GM18499 (cell line): ENCODE data around the gene SLC6A17.

Experiments
- ATAC-seq: cut with Tn5 transposase; IDR thresholded peaks from one replicate; pipeline ENCODE4 v1.9.1; 2021; ENCODE audit warnings: moderate number of reproducible peaks; ENCODE audit not compliant: insufficient read depth, unreplicated experiment

The SLC6A17 gene

GRCh38 chr1:110170766-110171733 lies 20.8 kb downstream of the SLC6A17 start:
- no peak for ATAC-seq

DNA sequence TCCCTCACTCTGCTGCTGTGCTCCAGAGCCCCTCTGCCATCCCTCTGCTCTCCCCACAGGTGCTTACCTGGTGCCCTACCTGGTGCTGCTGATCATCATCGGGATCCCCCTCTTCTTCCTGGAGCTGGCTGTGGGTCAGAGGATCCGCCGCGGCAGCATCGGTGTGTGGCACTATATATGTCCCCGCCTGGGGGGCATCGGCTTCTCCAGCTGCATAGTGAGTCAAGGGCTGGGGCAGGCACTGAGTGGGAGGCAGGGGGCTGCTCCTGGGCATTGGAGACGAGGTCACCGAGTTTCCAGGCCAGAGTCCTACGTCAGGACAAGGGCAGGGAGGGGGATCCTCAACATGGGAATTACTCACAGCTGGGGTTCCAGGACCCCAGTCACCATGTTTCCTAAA lies 21.7 kb downstream of the SLC6A17 start:
- ATAC-seq = no peak

DNA sequence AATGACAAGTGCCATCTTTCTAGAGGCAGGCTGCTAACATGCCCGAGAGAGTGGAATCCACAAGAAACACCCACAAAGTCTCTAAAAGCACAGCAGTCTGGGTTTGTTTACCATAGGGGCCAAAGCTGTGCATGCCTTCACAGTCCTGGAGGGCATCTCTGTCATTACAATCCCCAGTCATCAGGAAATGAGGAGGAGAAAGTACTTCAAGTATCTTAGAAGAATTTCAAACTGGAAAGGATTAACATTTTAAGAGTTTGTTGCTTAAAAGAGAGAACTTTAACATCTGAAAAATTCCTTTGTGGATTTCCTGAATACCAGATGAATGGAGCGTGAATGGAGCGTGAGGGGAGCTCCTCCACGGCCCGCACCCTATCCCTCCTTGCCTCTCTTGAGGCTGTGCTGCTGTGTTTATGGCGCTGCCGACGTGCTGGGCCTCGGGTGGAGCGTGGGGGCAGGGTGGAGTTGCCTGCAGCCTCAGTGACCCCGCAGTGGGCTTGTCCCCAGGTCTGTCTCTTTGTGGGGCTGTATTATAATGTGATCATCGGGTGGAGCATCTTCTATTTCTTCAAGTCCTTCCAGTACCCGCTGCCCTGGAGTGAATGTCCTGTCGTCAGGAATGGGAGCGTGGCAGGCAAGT lies 23.3 kb downstream of the SLC6A17 start:
- no peak for ATAC-seq

- no peak for ATAC-seq
Observed at GRCh38 chr1:110174961-110175360, 24.7 kb downstream of the SLC6A17 start.

DNA sequence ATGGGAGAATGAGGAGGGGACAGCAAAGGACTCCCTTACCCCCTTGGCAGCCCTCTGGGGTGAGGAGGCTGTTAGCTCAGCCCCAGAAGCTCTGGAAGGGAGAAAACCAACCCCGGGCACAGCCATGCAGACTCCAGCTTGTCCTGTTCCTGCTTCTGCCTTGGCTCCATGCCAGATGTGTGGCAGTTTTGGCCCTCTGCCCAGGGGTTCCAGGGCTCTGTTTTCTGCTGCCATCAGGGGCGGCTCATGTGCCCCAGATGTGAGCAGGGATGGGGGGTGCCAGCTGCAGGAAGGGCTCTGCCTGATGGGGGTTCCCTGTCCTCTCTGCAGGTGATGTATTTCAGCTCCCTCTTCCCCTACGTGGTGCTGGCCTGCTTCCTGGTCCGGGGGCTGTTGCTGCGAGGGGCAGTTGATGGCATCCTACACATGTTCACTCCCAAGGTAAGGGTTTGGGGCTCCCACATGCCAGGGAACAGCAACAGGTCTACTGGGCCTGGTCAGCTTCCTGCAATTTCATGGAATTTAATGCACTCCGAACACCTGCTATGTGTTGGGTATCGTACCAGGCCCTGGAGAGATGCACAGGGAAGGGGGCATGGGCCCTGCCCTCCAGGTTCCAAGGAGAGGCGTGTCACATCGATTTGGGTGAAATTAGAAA lies 26.1 kb downstream of the SLC6A17 start:
- no peak for ATAC-seq

GRCh38 chr1:110177775-110178174 lies 27.5 kb downstream of the SLC6A17 start:
- no peak for ATAC-seq

- ATAC-seq = no peak
Observed at GRCh38 chr1:110183642-110184167, 33.4 kb downstream of the SLC6A17 start.

DNA sequence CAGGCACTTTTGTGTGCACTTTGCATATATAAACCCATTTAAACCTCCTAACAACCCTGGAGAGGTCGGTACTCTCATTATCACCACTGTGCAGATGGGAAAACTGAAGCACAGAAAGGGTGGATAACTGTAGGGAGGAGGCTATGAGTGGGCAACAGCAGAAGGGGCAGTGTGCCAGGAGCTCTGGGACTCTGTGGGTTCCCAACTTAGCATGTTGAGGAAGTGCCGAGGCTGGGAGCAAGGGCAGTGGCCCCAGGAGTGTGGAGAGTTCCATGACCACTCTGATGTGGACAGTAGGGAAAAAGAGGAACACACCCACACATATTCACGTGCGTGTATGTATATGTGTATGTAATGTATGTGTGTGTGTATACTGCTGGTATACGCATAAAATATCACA lies 34.2 kb downstream of the SLC6A17 start:
- ATAC-seq = no peak

DNA sequence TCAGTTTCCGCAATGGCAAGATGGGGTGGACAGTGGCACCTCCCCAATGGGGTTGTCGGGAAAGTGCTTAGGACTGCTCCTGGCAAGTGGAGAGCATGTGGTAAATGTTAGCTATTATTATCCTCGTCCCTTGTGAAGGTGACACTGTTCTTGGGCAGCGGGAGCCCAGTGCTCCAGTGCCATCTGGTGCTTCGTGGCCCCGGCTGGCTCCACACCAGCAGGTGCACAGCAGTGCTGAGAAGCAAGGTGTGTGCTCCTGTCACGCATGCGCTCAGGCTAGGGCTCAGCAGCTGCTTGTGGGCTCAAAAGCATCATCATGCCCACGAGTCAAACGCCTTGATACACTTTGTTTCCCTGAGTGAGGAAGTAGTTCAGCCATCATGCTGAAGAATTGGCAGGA lies 34.9 kb downstream of the SLC6A17 start:
- ATAC-seq = no peak

DNA sequence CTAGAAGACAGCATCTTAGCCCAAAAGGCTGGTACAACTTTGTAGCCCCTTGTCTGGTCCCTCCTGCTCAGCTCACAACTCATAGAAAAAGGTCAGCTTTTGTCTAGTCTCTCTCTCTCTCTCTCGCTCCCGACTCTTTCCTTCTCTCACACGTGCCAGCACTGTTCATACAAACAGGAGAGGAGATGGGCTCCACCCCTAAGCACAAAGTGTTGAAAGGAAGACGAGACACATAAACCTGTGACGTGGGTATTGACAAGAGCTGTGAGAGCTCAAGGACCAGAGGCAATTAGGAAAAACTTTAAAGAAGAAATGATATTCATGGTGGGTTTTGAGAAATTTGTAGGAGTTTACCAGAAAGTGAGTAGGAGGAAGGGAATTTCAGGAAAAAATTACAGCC lies 36.3 kb downstream of the SLC6A17 start:
- ATAC-seq = no peak

- ATAC-seq = no peak
Observed at GRCh38 chr1:110187139-110187890, 37.0 kb downstream of the SLC6A17 start.

DNA sequence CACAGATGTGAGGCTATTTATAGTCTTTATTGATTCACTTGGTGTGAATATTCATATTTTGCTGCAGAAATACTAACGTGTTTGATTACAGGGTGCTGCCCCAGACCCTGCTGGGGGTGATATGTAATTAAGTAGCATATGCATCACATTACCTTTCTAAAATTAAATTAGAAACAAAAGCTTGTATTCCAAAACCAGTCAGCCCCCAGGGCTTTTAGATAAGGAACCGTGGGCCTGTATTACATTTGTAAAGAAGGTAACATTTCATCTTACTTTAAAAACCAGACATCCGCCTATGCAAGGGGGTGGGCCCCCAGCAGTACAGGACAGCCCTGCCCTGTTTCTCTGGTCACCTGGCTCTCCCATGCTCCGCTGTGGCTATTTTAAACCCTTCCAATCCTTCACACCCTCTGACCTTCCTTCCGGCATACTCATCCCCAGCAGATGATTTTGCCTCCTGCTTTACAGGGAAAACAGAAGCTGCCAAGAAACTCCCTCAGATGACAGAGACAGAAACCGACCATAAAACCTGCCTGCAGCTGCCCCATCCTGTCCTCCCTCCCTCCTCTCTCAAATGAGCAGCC lies 37.8 kb downstream of the SLC6A17 start:
- no peak for ATAC-seq

- no peak for ATAC-seq
Observed at GRCh38 chr1:110189181-110189580, 38.9 kb downstream of the SLC6A17 start.

DNA sequence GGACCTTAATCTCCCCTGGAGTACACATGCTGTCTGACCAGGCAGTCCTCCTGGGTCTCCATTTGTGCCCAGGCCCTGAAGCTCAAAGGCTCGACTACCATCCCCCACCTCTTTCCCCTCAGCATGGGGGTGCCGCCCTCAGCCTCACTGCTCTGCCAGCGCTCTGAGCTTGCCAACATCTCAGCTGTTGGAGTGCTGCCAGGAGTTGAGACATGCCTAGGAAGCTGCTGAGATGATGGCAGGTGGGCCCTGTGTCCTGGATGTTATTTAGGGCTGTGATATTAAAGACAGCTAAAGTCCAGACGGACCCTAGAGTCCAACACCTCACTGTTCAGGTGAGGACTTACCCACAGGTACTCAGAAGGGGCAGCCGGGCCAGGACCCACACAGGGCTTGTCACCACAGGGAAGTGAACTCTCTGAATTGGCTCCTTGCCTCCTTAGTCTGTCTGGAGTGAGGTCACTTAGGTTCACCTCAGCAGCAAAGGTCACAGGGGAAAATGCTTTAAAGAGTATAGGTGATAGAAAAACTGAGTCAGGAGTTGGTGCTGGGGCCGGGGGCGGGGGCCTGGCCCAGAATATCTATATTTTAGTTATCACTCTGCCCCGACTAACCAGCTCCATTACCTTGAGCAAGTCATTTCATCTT lies 40.1 kb downstream of the SLC6A17 start:
- no peak for ATAC-seq

GRCh38 chr1:110192541-110192940 lies 42.2 kb downstream of the SLC6A17 start:
- no peak for ATAC-seq

DNA sequence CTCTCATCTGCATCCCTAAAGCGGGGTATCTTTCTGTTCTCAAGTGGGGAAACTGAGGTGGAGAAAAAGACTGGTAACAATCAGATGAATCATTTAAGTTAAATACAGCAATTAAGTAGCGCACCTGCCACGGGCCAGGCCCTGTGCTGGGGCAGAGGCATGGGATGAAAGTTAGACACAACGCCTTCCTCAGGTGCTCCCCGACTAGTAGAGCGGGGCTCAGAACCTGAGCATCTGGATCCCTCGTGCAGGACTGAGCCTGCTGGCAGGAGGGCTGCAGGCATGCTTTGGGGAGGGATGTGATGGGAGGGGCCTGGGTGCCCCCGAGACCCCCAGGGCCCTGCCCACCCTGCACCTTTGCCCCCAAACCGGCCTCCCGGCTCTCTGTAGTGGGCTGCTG lies 44.9 kb downstream of the SLC6A17 start:
- ATAC-seq = no peak

DNA sequence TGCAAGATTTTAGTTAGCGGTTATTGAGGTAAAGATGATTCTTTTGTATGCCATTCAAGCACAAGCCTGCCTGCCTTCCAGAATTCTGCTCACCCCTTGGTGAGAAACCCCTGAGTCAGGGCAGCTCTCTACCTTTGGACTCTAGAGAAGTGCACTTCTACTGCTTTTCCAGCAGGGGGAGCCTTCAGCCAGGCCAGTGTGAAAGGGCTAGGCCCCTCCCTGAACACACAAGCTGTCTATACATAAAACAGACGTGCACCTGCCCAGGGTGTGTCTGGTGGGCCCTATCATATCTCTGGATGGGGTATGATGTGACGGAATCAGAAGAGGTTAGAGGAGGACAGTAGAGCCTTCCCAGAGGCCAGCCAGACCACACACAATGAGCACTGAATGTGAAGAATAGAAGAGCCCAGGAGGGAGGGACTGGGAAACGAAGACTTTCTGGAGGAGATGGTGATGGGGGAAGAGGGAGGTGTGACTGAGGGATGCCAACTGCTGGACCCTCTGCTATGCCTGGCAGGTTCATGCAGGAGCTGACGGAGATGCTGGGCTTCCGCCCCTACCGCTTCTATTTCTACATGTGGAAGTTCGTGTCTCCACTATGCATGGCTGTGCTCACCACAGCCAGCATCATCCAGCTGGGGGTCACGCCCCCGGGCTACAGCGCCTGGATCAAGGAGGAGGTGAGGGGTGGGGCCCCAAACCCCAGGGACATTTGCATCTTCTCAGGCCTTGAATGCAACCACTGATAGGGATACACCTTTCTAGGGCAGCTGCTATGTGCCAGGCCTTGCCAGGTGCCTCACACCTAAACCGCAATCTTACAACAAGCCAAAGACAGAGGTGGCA lies 46.8 kb downstream of the SLC6A17 start:
- no peak for ATAC-seq

- ATAC-seq = no peak
Observed at GRCh38 chr1:110197905-110198629, 47.8 kb downstream of the SLC6A17 start.
